ENCODE data around the gene GJA3. TPM values are rescaled to one million over a fixed set of nuclear protein-coding genes. Genes with fewer than 3 reads are reported as not detected.

GJA3 gene
- total RNA-seq, 1 donor from 2014 or later: not detected

GRCh38 chr13:20101467-20102316 lies 59.2 kb downstream of the GJA3 start:
- no peak overlapping the region for H3K4me3 Mint-ChIP-seq (ENCODE audit: unreplicated experiment)
- no peaks in the 10 kb centered on the region for H3K9me3 Mint-ChIP-seq (ENCODE audit: unreplicated experiment)
- H3K27ac Mint-ChIP-seq (ENCODE audit: unreplicated experiment): peak overlapping the region; percentile 22
- peaks cover 7% of the 10 kb centered on the region for H3K27me3 Mint-ChIP-seq (ENCODE audit: unreplicated experiment)
- H3K4me1 Mint-ChIP-seq (ENCODE audit: unreplicated experiment): peaks cover 21% of the 10 kb centered on the region
- peaks cover 4% of the 10 kb centered on the region for H3K36me3 Mint-ChIP-seq (ENCODE audit: low read depth, unreplicated experiment)
- no peak for TF ChIP-seq CTCF (IDR thresholded peaks at IDR 0.05; ENCODE audit: unreplicated experiment)
- DNase-seq (ENCODE audit: low spot score): no peak

- Mint-ChIP-seq H3K4me1 (ENCODE audit: unreplicated experiment) (peaks cover 21% of the 10 kb centered on the region), H3K27ac (ENCODE audit: unreplicated experiment) (no peak overlapping the region), H3K4me3 (ENCODE audit: unreplicated experiment) (no peak overlapping the region), H3K36me3 (ENCODE audit: low read depth, unreplicated experiment) (no peaks in the 10 kb centered on the region), H3K27me3 (ENCODE audit: unreplicated experiment) (peaks cover 2% of the 10 kb centered on the region), H3K9me3 (ENCODE audit: unreplicated experiment) (no peaks in the 10 kb centered on the region)
- DNase-seq (ENCODE audit: low spot score): no peak
- no peak for TF ChIP-seq CTCF (IDR thresholded peaks at IDR 0.05; ENCODE audit: unreplicated experiment)
These were observed 61.5 kb downstream of the GJA3 start for GRCh38 chr13:20099319-20099718.

- no peaks in the 10 kb centered on the region for H3K36me3 Mint-ChIP-seq (ENCODE audit: low read depth, unreplicated experiment)
- H3K27ac Mint-ChIP-seq (ENCODE audit: unreplicated experiment): no peak overlapping the region
- H3K4me1 Mint-ChIP-seq (ENCODE audit: unreplicated experiment): no peaks in the 10 kb centered on the region
- H3K9me3 Mint-ChIP-seq (ENCODE audit: unreplicated experiment): no peaks in the 10 kb centered on the region
- H3K27me3 Mint-ChIP-seq (ENCODE audit: unreplicated experiment): peaks cover 3% of the 10 kb centered on the region
- TF ChIP-seq CTCF (IDR thresholded peaks at IDR 0.05; ENCODE audit: unreplicated experiment): no peak
- no peak overlapping the region for H3K4me3 Mint-ChIP-seq (ENCODE audit: unreplicated experiment)
- DNase-seq (ENCODE audit: low spot score): no peak
These were observed 66.9 kb downstream of the GJA3 start for GRCh38 chr13:20093951-20094350.

- H3K36me3 Mint-ChIP-seq (ENCODE audit: low read depth, unreplicated experiment): no peaks in the 10 kb centered on the region
- no peaks in the 10 kb centered on the region for H3K4me1 Mint-ChIP-seq (ENCODE audit: unreplicated experiment)
- no peak overlapping the region for H3K4me3 Mint-ChIP-seq (ENCODE audit: unreplicated experiment)
- no peak for DNase-seq (ENCODE audit: low spot score)
- no peak overlapping the region for H3K27ac Mint-ChIP-seq (ENCODE audit: unreplicated experiment)
- peaks cover 3% of the 10 kb centered on the region for H3K27me3 Mint-ChIP-seq (ENCODE audit: unreplicated experiment)
- H3K9me3 Mint-ChIP-seq (ENCODE audit: unreplicated experiment): no peaks in the 10 kb centered on the region
- TF ChIP-seq CTCF (IDR thresholded peaks at IDR 0.05; ENCODE audit: unreplicated experiment): no peak
These were observed 70.5 kb downstream of the GJA3 start for GRCh38 chr13:20090349-20090748.

Other genes with a start within 250 kb of the GJA3 start
- 124 TPM for gene ZMYM2, start 202.3 kb downstream of the GJA3 start, total RNA-seq (ENCODE audit: unreplicated experiment)
- 0.23 TPM for gene GJB2, start 31.9 kb upstream of the GJA3 start, total RNA-seq (ENCODE audit: unreplicated experiment)
- 0.23 TPM for gene GJB6, start 71.3 kb upstream of the GJA3 start, total RNA-seq (ENCODE audit: unreplicated experiment)